Fibroblast of villous mesenchyme (primary cell): ENCODE measurements around the gene MAP1LC3C. TPM values are rescaled to one million over a fixed set of nuclear protein-coding genes. Genes with fewer than 3 reads are reported as not detected.

Experiments used
- DNase-seq: peaks from one replicate; pipeline ENCODE4 v3.0.0-alpha.2; 2010; ENCODE audit warnings: low read depth
- H3K4me3 ChIP-seq: 2 replicates; pipeline ENCODE4 v1.5.1; 2011; ENCODE audit warnings: low read depth, mild to moderate bottlenecking, low read length
- CTCF ChIP-seq: IDR thresholded peaks from 2 replicates; pipeline ENCODE4 v1.5.1; 2012; ENCODE audit warnings: low read depth, mild to moderate bottlenecking, low read length; ENCODE audit not compliant: insufficient read depth
- total RNA-seq: library from RNA; depleted of rRNA; stranded (reverse); fragments of >200 nt; gene quantifications from 2 replicates; pipeline ENCODE4 v1.2.3, GENCODE V29; 2012

MAP1LC3C gene
- total RNA-seq, 1 donor: under 0.01 TPM

GRCh38 chr1:241962153-241962552, 36.7 kb downstream of the MAP1LC3C start:
- H3K4me3 ChIP-seq: no peak overlapping the region
- TF ChIP-seq CTCF: no peak
- no peak for DNase-seq

GRCh38 chr1:241957692-241958494, 41.0 kb downstream of the MAP1LC3C start, which contains the start of gene BECN2:
Gene BECN2 (plus strand): TSS chr1:241957767. CDS start chr1:241957767, 0 bp downstream.
- peak; percentile 11 for DNase-seq
- no peak within 1 kb of the TSS for H3K4me3 ChIP-seq
- TF ChIP-seq CTCF: peak; percentile 31

GRCh38 chr1:241950390-241950789, 48.5 kb downstream of the MAP1LC3C start:
- DNase-seq: peak; percentile 10
- no peak for TF ChIP-seq CTCF
- H3K4me3 ChIP-seq: no peak overlapping the region

- DNase-seq: no peak
- no peak overlapping the region for H3K4me3 ChIP-seq
- no peak for TF ChIP-seq CTCF
Measured at GRCh38 chr1:241947354-241947753, 51.5 kb downstream of the MAP1LC3C start.

Other genes with a start within 250 kb of the MAP1LC3C start
- gene EXO1, start 150.9 kb downstream of the MAP1LC3C start, total RNA-seq: 7.7 and 12.5 TPM in 2 replicates
- not detected in 2 replicates for gene BECN2, start 41.3 kb downstream of the MAP1LC3C start, total RNA-seq